Ishikawa (cell line): ENCODE data around the gene MPZ.

Experiments
- CEBPB ChIP-seq: IDR thresholded peaks from 2 replicates; pipeline ENCODE4 v1.6.1; 2012
- CREB1 ChIP-seq: IDR thresholded peaks from 2 replicates; pipeline ENCODE4 v1.6.1; 2012; ENCODE audit warnings: low read depth
- EGR1 ChIP-seq: IDR thresholded peaks from 2 replicates; pipeline ENCODE4 v1.6.1; 2012
- EP300 ChIP-seq: IDR thresholded peaks from 2 replicates; pipeline ENCODE4 v1.6.1; 2012; ENCODE audit warnings: borderline replicate concordance
- FOXM1 ChIP-seq: IDR thresholded peaks from 2 replicates; pipeline ENCODE4 v1.6.1; 2012; ENCODE audit warnings: low read depth, borderline replicate concordance
- NFIC ChIP-seq: IDR thresholded peaks from 2 replicates; pipeline ENCODE4 v1.6.1; 2012
- RAD21 ChIP-seq: IDR thresholded peaks from 2 replicates; pipeline ENCODE4 v1.6.1; 2012; ENCODE audit warnings: low read depth
- TAF1 ChIP-seq: IDR thresholded peaks from 2 replicates; pipeline ENCODE4 v1.6.1; 2012; ENCODE audit warnings: low read depth, mild to moderate bottlenecking
- TCF12 ChIP-seq: IDR thresholded peaks from 2 replicates; pipeline ENCODE4 v1.6.1; 2012; ENCODE audit warnings: low read depth
- TEAD4 ChIP-seq: IDR thresholded peaks from 2 replicates; pipeline ENCODE4 v1.6.1; 2012
- YY1 ChIP-seq: IDR thresholded peaks from 2 replicates; pipeline ENCODE4 v1.6.1; 2012; ENCODE audit warnings: low read depth
- ZBTB7A ChIP-seq: IDR thresholded peaks from 2 replicates; pipeline ENCODE4 v1.6.1; 2012; ENCODE audit warnings: low read depth
- TF ChIP-seq, protein P1 (sequence below): IDR thresholded peaks from 2 replicates; pipeline ENCODE4 v1.6.1; 2012
- TF ChIP-seq, protein P2 (sequence below): IDR thresholded peaks from 2 replicates; pipeline ENCODE4 v1.6.1; 2012; ENCODE audit warnings: low read depth, mild to moderate bottlenecking
- TF ChIP-seq, protein P3 (sequence below): IDR thresholded peaks from 2 replicates; pipeline ENCODE4 v1.6.1; 2012

The MPZ gene

DNA sequence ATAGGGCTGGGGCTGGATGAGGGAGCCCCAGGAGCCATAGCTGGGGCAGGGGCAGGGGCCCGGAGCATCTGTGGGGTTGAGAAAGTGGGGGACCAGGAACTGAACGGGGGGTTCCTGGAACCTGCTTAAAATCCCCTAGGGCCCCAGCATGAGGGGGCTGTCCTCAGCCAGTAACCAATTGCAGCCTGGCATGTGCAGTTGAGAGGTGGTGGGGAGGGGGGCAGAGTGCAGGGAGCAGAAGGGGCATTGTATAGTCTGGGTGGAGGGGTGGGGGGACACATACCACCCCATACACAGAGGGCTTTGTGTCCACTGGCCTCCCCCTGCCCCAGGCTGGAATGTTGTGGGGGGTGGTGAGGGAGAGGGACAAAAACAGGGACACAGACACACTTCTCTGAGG lies at the start of gene MPZ:
Gene MPZ (minus strand): TSS at position 101 of the 400 bp plus-strand sequence. CDS start 63 bp downstream, at position 38.
- TF ChIP-seq, protein P1, sequence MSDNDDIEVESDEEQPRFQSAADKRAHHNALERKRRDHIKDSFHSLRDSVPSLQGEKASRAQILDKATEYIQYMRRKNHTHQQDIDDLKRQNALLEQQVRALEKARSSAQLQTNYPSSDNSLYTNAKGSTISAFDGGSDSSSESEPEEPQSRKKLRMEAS: no peak
- TF ChIP-seq TEAD4 (no peak), TAF1 (no peak), CEBPB (no peak), RAD21 (no peak), EGR1 (no peak), EP300 (no peak), NFIC (no peak), ZBTB7A (no peak), YY1 (no peak), FOXM1 (no peak)
- TF ChIP-seq, protein P2, sequence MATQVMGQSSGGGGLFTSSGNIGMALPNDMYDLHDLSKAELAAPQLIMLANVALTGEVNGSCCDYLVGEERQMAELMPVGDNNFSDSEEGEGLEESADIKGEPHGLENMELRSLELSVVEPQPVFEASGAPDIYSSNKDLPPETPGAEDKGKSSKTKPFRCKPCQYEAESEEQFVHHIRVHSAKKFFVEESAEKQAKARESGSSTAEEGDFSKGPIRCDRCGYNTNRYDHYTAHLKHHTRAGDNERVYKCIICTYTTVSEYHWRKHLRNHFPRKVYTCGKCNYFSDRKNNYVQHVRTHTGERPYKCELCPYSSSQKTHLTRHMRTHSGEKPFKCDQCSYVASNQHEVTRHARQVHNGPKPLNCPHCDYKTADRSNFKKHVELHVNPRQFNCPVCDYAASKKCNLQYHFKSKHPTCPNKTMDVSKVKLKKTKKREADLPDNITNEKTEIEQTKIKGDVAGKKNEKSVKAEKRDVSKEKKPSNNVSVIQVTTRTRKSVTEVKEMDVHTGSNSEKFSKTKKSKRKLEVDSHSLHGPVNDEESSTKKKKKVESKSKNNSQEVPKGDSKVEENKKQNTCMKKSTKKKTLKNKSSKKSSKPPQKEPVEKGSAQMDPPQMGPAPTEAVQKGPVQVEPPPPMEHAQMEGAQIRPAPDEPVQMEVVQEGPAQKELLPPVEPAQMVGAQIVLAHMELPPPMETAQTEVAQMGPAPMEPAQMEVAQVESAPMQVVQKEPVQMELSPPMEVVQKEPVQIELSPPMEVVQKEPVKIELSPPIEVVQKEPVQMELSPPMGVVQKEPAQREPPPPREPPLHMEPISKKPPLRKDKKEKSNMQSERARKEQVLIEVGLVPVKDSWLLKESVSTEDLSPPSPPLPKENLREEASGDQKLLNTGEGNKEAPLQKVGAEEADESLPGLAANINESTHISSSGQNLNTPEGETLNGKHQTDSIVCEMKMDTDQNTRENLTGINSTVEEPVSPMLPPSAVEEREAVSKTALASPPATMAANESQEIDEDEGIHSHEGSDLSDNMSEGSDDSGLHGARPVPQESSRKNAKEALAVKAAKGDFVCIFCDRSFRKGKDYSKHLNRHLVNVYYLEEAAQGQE: no peak

- TF ChIP-seq FOXM1 (no peak), ZBTB7A (no peak)
Observed at GRCh38 chr1:161359291-161359690, 49.5 kb upstream of the MPZ start.

- TF ChIP-seq TCF12: no peak
- TF ChIP-seq EGR1: no peak
- TF ChIP-seq TEAD4: no peak
- TF ChIP-seq, protein P1: no peak
- TF ChIP-seq EP300: no peak
Observed at GRCh38 chr1:161357073-161357472, 47.3 kb upstream of the MPZ start.

DNA sequence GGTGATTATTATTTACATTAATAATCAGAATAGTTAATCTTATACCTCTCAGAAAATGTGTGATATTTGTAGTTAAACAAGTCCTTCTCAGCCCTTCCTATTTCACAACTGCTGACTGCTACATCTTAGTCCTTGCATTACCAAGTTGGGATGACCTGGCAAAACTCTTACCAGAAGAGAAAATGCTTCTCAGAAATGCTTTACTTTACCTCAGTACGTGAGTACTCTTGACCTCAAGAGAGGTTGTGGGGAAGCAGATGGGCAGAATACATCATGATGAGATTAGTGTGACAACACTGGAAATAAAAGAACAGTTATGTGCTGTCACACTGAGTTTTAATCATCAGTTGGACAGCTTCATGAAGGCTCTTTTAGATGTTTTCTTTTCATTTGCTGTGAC lies 41.7 kb upstream of the MPZ start:
- TF ChIP-seq CEBPB (no peak), EGR1 (no peak), TAF1 (no peak)

GRCh38 chr1:161350671-161351070 lies 40.9 kb upstream of the MPZ start:
- TF ChIP-seq CREB1 (no peak), EP300 (no peak), TEAD4 (no peak), ZBTB7A (no peak), TCF12 (no peak)
- TF ChIP-seq, protein P3, sequence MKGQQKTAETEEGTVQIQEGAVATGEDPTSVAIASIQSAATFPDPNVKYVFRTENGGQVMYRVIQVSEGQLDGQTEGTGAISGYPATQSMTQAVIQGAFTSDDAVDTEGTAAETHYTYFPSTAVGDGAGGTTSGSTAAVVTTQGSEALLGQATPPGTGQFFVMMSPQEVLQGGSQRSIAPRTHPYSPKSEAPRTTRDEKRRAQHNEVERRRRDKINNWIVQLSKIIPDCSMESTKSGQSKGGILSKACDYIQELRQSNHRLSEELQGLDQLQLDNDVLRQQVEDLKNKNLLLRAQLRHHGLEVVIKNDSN: no peak

- no peak for TF ChIP-seq EGR1
- no peak for TF ChIP-seq FOXM1
- no peak for TF ChIP-seq CEBPB
- no peak for TF ChIP-seq NFIC
Observed at GRCh38 chr1:161342821-161343220, 33.1 kb upstream of the MPZ start.

DNA sequence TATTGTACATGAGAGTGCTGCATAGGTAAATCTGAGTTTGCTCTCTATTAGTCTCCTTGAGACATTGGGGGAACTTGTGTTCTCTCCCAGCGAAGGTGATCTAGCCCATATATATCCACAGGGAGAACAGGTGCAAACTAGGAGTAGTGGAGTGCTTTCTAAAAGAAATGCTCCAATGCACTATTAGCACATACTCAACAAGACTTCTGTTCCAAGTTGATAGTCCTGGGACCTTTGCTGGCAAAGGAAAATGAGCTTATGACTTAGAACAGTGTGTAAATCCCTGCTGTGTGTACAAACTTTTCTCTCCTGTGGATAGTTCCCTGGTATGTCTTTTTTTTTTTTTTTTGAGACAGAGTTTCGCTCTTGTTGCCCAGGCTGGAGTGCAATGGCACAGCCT lies 32.4 kb upstream of the MPZ start:
- TF ChIP-seq EGR1: no peak
- TF ChIP-seq TAF1: no peak
- TF ChIP-seq FOXM1: no peak
- TF ChIP-seq, protein P1: no peak
- no peak for TF ChIP-seq TCF12
- no peak for TF ChIP-seq ZBTB7A
- no peak for TF ChIP-seq CEBPB
- TF ChIP-seq TEAD4: no peak
- TF ChIP-seq NFIC: no peak
- no peak for TF ChIP-seq EP300
- TF ChIP-seq, protein P3: no peak
- no peak for TF ChIP-seq CREB1
- TF ChIP-seq, protein P2: no peak
- no peak for TF ChIP-seq RAD21
- no peak for TF ChIP-seq YY1
